GM18868 (cell line): ENCODE results near the gene PKNOX1.
"Not testable (repeated sequence)": the region's sequence is repeated elsewhere in the genome, so short reads cannot be mapped to it uniquely, and the experiment has no call there.

ENCODE experiments used
- ATAC-seq: cut with Tn5 transposase; IDR thresholded peaks from one replicate; pipeline ENCODE4 v1.9.1; 2021; ENCODE audit warnings: mild to moderate bottlenecking, moderate library complexity; ENCODE audit not compliant: unreplicated experiment

The PKNOX1 gene

DNA sequence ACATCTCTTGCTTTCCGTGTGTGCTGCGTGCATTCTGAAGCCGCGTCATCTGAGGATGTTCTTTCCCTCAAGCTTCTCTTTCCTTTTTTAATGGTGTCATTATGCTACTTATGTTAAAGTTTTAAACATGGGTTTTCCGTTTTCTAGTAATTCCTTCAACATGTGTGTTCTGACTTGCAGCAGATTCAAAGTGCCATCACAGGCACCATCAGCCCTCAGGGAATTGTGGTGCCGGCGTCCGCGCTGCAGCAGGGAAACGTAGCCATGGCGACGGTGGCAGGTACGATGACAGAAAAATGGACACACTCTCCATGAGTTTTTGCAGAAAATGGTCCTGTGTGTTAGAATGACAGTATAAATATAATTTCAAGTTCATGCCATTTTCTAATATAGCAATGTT, 42.4 kb downstream of the PKNOX1 start:
- ATAC-seq: no peak

DNA sequence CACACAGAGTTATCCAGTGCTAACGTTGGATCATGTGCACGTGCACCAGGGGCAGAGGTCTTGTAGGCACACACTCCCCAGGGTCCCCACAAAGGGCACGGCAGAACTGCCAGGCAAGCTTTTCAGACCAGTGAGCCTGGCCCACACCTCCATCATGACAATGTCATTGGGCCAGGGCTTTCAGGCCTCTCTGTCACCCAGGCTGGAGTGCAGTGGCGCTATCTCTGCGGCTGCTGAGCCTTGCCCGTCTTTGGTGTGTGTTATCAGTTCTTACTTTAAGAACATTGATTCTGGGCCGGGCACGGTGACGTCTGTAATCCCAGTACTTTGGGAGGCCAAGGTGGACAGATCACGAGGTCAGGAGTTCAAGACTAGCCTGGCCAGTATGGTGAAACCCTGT, 44.2 kb downstream of the PKNOX1 start:
- no peak for ATAC-seq

DNA sequence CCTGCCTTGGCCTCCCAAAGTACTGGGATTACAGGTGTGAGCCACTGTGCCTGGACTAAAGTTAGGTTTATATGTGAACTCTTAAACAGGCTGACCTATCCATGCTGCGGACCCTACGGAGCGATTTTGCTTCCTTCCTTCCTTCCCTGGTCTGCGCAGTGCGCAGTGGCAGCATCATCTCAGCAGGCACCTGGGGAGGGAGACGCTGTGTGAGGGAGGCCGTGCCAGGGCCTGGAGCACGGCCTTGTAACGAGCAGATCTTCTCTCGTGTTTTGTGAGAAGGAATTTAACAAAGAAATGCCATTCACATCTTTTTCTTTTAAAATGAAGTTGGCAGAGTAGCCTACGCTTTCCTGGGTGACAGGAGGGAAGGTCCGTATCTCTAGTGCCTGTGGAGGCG, 45.8 kb downstream of the PKNOX1 start:
- ATAC-seq: no peak

DNA sequence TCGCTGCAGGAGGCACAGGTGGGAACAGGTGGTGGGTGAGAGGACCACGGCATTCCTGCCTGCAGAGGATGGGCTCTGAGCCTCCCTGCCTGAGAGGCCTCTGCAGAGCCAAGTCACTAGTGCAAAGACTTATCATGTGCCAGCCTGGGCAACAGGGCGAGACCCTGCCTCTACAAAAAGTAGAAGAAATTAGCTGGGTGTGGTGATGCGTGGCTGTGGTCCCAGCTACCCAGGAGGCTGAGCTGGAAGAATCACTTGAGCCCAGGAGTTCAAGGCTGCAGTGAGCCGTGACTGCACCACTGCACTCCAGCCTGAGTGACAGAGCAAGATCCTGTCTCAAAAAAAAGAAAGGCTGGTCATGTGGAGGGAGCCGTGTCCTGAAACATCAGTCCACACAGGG, 46.4 kb downstream of the PKNOX1 start:
- ATAC-seq: no peak

DNA sequence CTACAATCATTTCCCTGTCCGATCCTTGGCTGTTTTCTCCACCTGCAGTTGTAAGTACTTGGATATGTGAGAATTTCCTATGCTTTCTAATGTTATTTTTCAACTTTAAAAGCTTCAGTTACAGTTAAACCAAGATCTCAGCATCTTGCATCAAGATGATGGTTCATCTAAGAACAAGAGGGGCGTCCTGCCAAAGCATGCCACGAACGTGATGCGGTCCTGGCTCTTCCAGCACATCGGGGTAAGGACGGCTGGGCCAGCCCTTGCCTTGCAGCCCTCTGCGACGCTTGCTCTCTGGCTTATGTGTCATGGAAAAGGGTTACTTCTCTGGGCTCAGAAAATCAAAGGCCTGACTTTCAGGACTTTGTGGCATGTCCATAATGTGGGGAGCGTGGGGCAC, 46.8 kb downstream of the PKNOX1 start:
- no peak for ATAC-seq

DNA sequence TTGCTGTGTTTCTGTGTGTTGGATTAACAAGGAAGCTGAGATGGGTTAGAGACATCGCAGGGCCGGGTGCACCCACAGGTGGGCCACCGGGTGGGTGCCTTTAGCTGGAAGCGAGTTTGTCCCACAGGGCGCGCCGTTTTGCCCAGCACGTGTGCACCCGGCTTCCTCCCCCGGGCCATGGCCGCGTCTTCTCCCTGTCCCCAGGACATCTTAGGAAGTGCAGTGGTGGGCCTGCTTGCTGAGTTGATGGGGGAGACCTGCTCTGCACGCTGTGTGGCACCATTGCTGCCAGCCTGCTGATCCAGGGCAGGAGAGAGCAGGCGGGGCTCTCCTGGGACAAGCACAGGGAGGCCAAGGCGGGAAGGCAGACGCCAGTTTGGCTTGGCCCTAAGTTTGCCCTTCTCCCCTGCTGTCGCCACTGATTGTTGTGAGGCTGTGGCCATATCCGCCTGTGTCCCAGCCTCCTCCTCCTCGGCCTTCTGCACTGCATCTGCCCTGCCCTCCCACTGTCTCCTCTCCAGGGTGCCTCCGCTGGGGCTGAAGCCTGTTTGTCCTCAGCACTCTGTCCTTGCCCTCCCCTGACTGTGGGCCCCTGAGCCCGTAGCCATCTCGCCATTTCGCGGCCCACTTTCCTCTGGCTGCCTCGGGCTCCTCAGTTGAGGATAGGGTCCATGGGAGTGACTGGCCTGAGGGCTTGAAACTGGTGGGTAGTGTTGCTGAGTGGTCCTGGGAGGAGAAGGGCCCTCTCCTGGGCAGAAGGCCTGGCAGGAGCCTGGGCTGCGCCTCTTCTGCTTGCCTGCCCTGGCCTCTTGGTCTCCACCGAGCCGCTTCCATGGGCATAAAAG, 47.6 kb downstream of the PKNOX1 start:
- no peak for ATAC-seq

DNA sequence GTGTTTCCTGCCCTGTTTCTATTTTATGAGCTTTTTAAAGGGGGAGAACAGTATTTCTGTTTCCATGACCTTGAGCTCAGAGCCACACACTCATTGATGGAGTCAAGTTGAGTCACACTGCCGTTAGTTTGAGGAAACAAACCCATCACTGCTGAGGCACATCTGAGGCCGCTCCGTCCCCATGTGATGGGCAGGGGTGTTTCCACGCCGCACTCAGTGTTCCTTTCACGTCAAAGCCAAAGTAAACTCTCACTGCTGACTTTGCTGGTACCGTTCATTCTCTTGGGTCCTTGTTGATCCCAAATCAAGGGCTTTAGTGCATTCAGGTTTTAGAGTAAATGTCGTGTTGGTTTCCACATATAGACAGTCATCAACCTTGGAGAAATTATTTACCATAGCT, 48.8 kb downstream of the PKNOX1 start:
- ATAC-seq: no peak

DNA sequence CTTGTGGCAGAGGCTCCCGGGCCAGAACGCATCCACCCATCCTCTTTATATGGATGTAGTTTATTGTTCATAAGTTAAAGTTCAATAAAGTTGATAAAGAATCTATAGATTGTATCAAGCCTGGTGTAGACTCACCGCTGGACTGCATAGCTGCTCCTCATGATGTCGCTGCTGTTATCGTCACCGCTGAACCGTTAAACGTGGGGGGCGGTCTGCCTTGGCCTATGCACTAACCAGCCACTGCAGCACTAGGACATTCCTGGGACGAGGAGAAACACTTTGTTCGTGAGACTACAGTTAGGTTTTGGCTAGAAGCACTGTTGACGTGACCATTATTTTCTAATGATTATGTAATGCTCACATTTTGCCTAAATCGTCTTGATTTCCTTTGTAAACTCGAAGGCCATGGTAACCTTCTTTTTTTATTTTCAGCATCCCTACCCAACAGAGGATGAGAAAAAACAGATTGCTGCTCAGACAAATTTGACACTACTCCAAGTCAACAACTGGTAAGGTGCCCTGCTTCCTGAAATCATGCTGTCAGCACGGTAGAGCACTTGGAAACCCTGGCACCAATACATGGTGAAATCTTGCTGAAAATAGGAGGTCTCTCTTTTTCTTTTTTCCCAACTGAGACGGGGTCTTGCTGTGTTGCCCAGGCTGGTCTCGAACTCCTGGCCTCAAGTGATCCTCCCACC, 50.2 kb downstream of the PKNOX1 start:
- no peak for ATAC-seq

DNA sequence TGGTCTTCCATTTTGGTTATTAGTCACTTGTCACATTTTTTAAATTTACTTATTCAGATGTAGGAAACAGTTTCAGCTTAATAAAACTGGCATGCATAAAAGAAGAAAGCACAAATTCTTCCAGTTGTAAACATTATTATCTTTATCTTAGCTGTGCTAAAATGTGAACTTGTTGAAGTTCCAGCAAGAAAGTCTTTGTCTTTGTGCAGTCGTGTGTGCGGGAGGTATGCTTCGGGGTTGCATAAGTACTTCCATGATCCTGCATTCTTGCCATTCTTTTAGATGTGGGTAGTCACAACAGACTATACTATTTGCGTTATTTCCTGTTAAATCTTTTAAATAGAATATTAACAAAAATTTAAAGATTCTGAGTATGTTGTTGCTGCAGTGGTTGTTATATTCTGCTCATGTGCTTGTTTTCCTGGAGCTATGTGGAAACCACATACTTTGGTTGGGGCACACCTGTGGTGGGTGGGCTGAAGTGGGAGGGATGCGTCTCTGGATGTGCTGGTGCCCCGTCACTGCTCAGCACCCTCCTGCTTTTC, 51.3 kb downstream of the PKNOX1 start:
- no peak for ATAC-seq

DNA sequence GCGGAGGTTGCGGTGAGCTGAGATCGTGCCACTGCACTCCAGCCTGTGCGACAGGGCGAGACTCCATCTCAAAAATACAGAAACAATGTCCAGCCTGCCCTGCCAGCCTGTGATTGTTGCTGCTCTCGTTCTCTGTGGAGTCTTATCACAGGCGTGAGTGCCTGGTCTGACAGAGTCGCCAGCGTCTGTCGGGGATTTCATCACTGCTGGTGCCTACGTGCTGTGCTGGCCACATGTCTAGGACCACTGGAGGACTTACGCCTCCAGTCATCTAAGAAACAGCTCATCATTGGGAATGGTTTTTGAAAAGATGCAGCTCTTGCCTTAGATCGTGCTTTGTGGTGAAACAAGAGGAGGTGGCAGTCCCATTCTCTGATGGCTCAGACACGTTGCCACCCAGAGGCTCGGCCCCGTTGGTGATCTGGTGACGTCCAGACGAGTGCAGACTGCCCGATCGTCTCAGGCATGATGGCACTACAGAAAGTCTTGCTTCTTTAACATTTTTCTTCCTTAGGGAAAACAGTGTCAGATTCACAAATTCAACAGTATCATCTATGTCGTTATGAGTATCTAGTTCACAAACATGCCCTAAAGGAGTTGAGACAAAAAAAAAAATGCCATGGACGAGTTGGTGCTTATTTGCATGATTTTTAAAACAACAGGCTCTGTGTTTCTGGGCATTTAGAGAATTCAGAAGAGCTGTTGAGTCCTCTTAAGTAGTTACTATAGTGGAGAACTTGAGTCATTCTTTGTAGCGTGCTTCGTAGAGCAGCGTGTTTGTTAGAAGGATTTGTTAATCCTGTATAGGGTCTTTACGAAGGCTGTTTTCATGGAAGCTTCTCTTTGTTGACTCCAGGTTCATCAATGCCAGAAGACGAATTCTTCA, 53.7 kb downstream of the PKNOX1 start:
- no peak for ATAC-seq

DNA sequence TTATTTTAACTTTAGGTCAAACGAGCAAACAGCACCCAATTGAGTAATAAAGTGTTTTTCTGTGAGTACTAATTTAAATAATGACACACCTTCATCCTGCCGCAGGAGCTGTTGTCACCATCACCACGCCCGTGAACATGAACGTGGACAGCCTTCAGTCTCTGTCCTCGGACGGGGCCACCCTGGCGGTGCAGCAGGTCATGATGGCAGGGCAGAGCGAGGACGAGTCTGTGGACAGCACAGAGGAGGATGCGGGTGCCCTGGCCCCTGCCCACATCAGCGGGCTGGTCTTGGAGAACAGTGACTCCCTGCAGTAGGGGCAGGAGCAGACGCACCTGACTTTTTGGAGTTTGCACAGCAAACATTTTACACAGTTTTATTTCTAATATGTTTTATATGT, 55.4 kb downstream of the PKNOX1 start:
- ATAC-seq: no peak

DNA sequence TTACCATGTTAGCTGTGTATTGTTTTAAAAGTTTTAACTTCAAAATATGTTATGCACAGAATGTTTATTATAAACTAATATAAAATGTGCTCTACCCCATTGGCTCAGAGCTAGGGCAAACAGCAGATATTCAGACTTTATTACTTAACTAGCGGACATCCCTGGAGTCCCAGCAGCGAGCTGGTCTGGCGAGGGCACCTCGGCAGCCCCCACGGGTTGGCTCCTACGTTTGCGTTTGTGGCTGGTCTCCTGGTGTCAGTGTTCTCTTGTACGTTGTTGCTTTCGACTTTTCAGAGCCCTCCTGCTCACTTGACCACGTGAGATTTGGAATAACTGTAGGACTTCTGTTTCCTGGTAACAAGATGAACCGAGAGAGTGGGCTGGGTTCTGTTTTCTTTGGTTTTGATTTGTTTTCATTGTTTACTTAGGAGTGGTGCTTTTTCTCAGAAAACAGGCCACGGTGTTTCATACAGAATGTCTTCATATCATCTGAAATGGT, 56.8 kb downstream of the PKNOX1 start:
- no peak for ATAC-seq

DNA sequence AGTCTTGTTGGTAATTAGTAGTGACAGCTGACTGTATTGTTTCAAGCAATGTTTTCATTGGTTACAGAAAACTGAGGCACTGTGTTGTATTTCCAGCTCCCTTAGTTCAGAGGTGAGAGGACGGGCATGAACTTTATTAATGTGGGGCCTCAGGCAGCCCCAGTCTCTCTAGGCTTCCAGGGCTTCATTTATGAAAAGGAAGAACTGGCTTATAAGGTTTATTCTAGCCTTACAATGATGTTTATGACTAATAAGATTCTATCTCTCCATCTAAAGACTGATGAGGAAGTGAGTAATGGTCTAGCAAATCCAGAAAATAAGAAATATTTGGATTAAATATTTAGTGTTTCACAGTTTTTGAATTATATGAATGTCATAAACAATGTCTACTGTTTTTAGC, 59.7 kb downstream of the PKNOX1 start:
- no peak for ATAC-seq

DNA sequence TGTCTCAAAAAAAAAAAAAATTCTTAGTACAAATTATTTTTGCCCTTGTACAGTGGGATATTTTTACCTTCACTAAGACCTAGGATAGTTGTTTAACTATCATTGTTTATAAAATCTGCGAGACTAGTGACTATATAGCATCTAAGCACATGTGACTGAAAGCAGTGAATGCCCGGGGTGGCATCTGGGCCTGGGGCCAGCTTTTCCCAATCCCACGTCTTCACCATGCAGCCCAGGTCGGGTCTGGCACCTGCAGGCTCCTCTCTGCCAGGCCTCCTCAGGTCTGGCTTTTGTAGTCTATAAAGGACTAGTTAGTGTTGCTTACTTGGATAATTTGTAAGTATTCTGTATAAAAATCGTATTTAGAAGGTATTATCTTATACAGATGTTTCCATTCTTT, 60.5 kb downstream of the PKNOX1 start:
- no peak for ATAC-seq

DNA sequence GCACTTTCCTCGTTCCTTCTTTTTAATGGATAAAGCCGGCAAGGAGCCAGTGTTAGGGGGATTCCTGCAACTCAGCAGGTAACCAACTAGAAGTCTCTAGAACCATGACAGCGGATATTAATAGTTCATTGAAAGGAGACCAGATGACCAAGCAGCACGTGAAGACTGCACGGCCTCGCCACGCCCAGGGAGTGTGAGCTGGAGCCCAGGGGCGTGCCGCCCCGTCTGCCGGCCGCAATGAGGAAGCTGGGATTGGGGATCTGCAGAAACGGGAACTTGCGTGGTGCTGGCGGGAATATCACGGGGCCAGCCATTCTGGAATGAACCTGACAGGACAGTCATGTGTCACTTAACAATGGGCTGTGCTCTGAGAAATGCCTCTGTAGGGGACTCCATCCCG, 62.5 kb downstream of the PKNOX1 start:
- ATAC-seq: not testable (repeated sequence)

DNA sequence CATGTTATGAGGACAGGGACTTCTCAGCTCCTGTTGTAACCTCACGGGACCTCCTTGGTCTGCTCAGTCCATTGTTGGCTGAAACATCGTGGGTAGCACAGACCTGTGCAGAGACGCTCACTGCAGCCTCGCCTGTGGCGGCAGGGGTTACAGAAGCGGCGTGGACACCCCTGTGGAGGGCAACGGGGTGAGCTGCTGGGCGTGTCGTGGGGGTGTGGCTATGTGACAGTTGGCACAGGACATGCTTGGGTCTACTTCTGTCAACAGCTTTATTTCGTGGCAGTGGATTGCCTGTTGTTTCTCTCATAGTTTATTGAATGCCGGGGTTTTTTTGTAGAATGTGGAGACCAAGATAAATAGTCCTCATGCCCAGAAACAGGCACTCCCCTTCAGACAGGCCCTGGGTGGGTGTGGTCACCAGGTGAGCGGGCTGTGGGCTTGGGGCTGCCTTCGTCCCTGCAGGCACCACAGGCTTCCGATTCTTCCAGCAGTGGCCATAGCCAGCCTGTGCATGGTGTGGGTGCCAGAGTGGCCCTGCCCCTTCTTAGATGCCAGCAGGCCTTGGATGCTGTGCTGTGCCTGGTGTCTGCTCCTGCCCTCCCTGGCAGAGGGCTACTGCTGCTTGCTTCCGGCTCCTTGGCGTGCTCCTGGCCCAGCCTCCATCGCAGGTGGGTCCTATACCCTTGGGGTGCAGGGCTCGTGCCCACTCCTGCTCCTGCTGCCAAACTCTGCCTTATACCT, 63.7 kb downstream of the PKNOX1 start:
- not testable (repeated sequence) for ATAC-seq

DNA sequence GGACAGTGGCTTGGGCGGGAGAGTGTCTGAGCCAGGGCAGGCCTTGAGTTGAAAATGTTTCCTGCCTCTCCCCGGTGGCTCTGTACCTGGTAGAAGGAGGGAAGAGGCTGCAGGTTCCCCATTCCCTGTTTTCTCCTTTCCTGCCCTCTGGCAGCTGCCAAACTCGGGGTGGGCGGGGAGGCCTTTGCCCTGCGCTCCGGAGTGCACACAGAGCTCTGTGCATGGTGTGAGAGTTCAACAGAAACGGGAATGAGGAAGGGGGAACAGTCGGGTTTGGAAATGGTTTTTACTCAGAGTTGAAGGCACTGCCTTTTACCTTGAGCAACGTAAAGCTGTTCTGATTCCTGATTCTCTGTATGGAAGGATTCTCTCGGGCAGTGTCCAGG, 64.3 kb downstream of the PKNOX1 start:
- ATAC-seq: not testable (repeated sequence)

DNA sequence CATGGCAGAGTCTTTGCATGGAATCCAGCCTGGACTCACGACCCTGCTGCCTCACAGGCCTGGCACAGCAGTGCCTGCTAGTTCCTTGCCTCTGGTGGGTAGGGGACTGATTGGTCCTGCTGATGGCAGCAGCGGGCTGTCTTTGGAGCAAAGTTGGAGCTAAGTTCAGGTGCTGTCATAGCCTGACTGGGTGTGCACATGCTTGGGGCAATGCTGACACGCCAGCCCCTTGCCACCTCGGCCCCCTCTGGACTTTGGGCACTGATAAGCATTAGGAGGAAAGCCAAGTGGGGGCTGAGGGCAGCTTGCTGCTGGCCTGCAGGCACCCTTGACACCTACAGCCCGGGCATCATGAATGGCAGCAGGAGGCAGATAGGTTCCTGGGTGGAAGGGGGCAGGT, 67.8 kb downstream of the PKNOX1 start:
- ATAC-seq: not testable (repeated sequence)

DNA sequence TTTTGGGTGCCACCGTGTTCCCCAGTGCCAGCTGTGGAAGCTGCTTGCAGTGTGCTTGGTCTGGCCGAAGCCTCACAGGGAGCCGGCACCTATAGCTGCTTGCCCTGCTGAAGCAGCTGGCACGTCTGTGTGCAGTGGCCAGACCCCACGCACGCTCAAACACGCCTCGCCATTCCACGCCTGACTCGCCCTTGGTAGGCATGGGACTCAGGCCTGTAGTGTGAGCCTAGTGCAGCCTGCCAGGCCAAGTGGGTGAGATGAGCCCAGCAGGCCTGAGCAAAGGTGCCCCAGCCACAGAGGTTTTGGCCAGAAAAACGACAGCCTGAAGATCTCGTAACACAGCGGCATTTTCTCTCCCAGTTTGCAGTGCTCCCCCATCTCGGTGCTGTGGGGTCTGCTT, 68.9 kb downstream of the PKNOX1 start:
- ATAC-seq: not testable (repeated sequence)

DNA sequence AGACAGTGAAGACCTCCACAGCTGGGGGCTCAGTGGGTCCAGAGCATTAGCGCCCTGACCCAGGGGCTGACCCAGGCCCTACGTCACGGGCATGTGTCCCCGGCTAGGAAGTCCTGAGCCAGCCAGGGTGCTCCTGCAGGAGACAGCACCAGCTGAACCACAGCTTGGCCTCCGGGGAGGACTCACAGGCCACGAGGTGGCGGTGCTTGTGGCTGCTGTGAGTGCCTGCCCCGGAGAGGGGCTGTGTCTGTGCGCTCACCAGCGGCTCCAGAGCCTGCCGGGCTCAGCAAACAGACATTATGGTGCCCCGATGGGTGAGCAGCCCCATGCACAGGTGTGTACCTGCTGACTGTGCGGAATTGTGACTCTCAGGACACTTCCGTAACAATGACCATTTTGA, 70.2 kb downstream of the PKNOX1 start:
- not testable (repeated sequence) for ATAC-seq
